Omental fat pad (tissue), 4 donors: ENCODE data around the gene PLXNA2. TPM values are rescaled to one million over a fixed set of nuclear protein-coding genes. Genes with fewer than 3 reads are reported as not detected.

Source experiments
- ATAC-seq: fragments of 150-250 bp; one replicate; pipeline ENCODE4 v1.9.1; 2016; ENCODE audit warnings: mild to moderate bottlenecking, moderate library complexity; ENCODE audit not compliant: low FRiP score
- DNase-seq: peaks from one replicate; pipeline ENCODE4 v3.0.0-alpha.2; 2019; ENCODE audit warnings: low spot score
- CTCF ChIP-seq, 3 donors: fragments of 450-650 bp; IDR thresholded peaks; one replicate each; pipeline ENCODE4 v1.5.1; 2016 to 2017; ENCODE audit warnings: antibody characterized with exemption in 3 of 3, mild to moderate bottlenecking in 3 of 3, moderate library complexity in 2 of 3
- total RNA-seq, 4 donors: library from RNA; depleted of rRNA; stranded (reverse); fragments of >200 nt; gene quantifications; one replicate each; pipeline ENCODE4 v1.1.0, GENCODE V29; 2016

The PLXNA2 gene
- total RNA-seq, 4 donors from 2014 or later: 21.7 to 67.9 (median 36.8) TPM

- ATAC-seq (no peak), DNase-seq (no peak)
- no peak for TF ChIP-seq CTCF (IDR thresholded peaks at IDR 0.05)
Measured at GRCh38 chr1:208153386-208153785, 90.8 kb downstream of the PLXNA2 start.

DNA sequence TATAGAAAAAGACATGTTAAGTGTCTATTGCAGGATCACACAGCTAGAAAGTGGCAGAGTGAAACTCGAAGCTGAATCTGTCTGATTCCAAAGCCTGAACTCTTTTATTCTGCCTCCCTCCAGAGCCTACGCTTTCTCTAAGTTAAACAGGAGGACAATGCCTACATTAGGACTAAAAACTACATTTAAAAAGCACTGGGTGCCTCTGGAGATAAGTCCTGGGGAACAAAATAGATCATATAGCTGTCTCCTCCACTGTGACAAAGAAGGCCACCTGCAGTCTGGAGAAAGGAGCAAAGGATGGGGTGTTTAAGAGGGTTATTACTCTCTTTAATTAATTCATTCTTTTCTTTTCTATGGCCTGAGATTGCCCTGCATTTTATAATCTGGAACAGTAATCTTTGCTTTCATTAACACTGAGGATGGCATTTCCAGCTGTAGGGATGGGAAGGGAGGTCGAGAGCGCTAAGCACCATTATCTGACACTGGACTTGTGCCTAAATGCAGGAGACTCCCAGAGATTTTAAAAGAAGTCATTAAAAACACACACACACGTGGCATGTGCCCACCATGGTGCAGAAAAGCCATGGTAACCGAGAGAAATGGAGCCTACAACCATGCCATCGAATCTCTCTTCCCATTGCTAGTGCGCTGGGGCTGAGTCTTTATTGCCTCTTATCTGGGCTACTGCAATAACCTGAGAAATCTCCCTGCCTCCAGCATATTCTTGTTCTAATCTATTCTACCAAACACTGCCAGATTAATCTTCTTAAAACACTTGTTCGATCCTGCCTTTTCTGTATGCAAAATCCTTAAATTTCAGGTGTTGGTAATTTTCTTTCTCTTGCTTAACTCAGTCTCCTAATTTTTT is 92.2 kb downstream of the PLXNA2 start:
- ATAC-seq (no peak), DNase-seq (no peak)

DNA sequence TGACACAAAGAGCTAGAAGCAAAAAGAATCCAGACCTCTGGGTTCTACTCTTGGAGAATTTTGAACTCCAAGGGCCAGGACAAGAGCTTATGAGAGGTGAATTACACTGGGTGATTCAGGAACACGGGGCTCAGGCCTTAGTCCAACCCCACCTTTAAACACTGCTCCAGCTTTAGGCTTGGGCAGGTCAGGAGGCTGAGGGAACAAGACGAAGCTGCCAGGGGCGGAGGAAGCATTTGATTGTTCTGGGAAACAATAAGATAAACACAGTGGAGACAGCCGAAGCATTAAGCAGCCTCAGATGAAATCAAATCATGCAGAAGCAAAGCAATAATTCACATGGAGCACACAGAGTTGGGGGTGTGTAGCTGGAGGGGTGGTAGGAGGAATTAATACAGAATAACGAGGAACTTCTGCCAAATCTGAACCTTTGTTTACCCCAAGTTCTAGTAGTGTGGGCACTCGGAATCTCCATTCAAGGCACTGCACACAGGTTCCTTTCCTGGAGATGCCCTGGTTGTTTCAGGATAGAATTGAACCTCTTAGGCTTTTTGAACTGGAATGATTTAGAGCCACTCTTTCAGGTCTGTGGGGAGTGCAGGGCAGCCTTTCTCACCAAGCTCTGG is 93.2 kb downstream of the PLXNA2 start:
- TF ChIP-seq CTCF (IDR thresholded peaks at IDR 0.05): no peak
- DNase-seq (no peak), ATAC-seq (no peak)

More for the DNA sequence above, 92.2 kb downstream of the PLXNA2 start:
- no peak for TF ChIP-seq CTCF (IDR thresholded peaks at IDR 0.05)

DNA sequence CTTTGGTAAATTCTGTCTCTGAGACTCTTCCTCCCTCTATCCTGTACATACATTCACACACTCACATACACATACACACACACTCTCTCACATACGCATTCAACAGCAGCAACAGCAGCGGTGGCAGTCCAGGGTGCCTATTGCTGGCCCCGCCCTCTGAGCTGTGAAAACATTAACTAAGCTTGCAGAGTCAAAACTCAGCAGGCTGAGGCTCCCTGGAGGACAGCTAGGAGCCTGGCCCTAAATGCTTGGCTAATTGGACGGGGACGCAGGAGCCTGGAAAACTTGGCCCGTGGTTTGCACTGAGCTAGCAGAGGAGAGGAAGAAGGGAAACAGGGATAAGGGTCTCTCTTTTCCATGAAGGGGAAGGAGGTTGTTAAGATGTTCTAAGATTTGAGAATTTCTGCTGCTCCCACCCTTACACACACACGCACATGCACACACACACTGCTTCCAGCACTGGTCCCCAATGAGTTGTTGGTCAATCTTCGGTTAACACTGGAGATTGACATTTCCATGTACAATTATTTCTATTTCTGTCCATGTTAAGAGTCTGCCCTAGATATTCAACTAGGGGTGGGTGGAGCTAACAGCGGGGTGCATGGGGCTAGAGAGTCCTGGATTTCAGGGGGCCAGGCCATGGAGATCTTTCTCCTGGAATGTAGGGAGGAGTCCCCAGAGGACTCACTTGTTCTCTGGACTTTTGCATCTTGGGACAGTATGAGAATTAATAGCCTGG is 94.2 kb downstream of the PLXNA2 start:
- no peak for TF ChIP-seq CTCF (IDR thresholded peaks at IDR 0.05)
- no peak for ATAC-seq
- no peak for DNase-seq

DNA sequence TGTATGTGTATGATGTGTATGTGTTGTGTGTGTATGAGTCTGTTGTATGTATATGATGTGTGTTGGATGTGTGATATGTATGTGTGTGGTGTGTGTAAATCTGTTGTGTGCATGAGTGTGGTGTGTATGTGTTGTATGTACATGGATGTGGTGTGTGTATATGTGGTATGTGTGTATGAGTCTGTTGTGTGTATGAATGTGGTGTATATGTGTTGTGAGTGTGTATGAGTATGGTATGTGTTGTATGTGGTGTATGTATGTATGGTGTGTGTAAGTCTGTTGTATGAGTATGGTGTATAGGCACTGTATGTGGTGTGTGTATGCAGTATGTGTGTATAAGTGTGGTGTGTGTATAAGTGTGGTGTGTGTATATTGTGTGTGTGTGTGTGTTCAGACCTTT is 95.0 kb downstream of the PLXNA2 start:
- no peak for DNase-seq
- TF ChIP-seq CTCF (IDR thresholded peaks at IDR 0.05): no peak
- ATAC-seq: no peak

- no peak for TF ChIP-seq CTCF (IDR thresholded peaks at IDR 0.05)
- ATAC-seq: no peak
- no peak for DNase-seq
Measured at GRCh38 chr1:208148380-208148779, 95.8 kb downstream of the PLXNA2 start.
